H1 (cell line): ENCODE results near the gene RRAS2. TPM values are rescaled to one million over a fixed set of nuclear protein-coding genes. Genes with fewer than 3 reads are reported as not detected.

Experiments used
- CTCF ChIA-PET: fragments of 300-600 bp; sonication (Branson Sonifier 250); formaldehyde crosslinking; loops from one replicate; lab custom pipeline; 2021; ENCODE audit not compliant: partially characterized antibody; lab: Charles Lee
- POLR2A ChIA-PET: fragments of 300-600 bp; sonication (Branson Sonifier 250); formaldehyde crosslinking; loops from one replicate; lab custom pipeline; 2021; ENCODE audit warnings: inconsistent platforms; ENCODE audit not compliant: partially characterized antibody; lab: Charles Lee
- DNase-seq, 2 experiments: peaks; one replicate each; pipeline versions ENCODE4 v3.0.0 to v3.0.0-alpha.2; 2010 to 2022; ENCODE audit warnings: low spot score in 2 of 2, low read depth in 1 of 2, mixed read lengths in 1 of 2
- FAIRE-seq: peaks from 2 replicates; lab custom pipeline; 2011; peaks lifted over from hg19 to GRCh38; lab: Jason Lieb, UNC
- H2AFZ ChIP-seq: 2 replicates; pipeline ENCODE4 v1.8.1; 2012; ENCODE audit warnings: low read length, inconsistent platforms
- H2AK5ac ChIP-seq: 2 replicates; pipeline ENCODE4 v1.6.1; 2013; ENCODE audit warnings: low read depth, low read length
- H2BK120ac ChIP-seq: replicated peaks from 2 replicates; pipeline ENCODE3; 2013; ENCODE audit warnings: low read depth, low read length, inconsistent platforms
- H2BK12ac ChIP-seq: 2 replicates; pipeline ENCODE4 v1.6.1; 2013; ENCODE audit warnings: low read depth, low read length
- H2BK15ac ChIP-seq: 2 replicates; pipeline ENCODE4 v1.6.1; 2013; ENCODE audit warnings: low read length
- H2BK20ac ChIP-seq: 2 replicates; pipeline ENCODE4 v1.6.1; 2013; ENCODE audit warnings: low read length
- H2BK5ac ChIP-seq: 2 replicates; pipeline ENCODE4 v1.6.1; 2013; ENCODE audit warnings: low read depth, low read length
- H3K14ac ChIP-seq: 2 replicates; pipeline ENCODE4 v1.6.1; 2013; ENCODE audit warnings: inconsistent platforms; ENCODE audit not compliant: insufficient read length
- H3K18ac ChIP-seq: 2 replicates; pipeline ENCODE4 v1.6.1; 2013; ENCODE audit warnings: low read length; ENCODE audit errors: extremely low read depth
- H3K23ac ChIP-seq: 2 replicates; pipeline ENCODE4 v1.6.1; 2013; ENCODE audit warnings: inconsistent platforms; ENCODE audit not compliant: insufficient read length
- H3K23me2 ChIP-seq: 2 replicates; pipeline ENCODE4 v1.6.1; 2013; ENCODE audit warnings: low read depth, low read length
- H3K27ac ChIP-seq: 2 replicates; pipeline ENCODE4 v1.6.1; 2011; ENCODE audit warnings: low read depth, low read length, inconsistent platforms
- H3K27me3 ChIP-seq, 4 experiments: replicated peaks in 1 of 4; 1 replicate in 1 of 4; 2 replicates in 3 of 4; pipeline versions ENCODE4 v1.6.1 to v1.8.1; 2011 to 2013; ENCODE audit warnings: low read length in 3 of 4, mild to moderate bottlenecking in 3 of 4, inconsistent platforms in 2 of 4, mixed read lengths in 2 of 4, moderate library complexity in 1 of 4; ENCODE audit not compliant: control insufficient read depth in 3 of 4, insufficient read depth in 3 of 4; ENCODE audit errors: extremely low read depth in 1 of 4
- H3K36me3 ChIP-seq, 4 experiments: 2 replicates each; pipeline versions ENCODE4 v1.6.1 to v1.8.1; 2011 to 2013; ENCODE audit warnings: mild to moderate bottlenecking in 4 of 4, low read length in 3 of 4, moderate library complexity in 2 of 4, control low read depth in 1 of 4, inconsistent platforms in 1 of 4; ENCODE audit not compliant: insufficient read depth in 4 of 4, control insufficient read depth in 2 of 4
- H3K4ac ChIP-seq: replicated peaks from 2 replicates; pipeline ENCODE3; 2013; ENCODE audit warnings: low read length, low read depth, mixed read lengths, inconsistent platforms; ENCODE audit not compliant: insufficient read length
- H3K4me1 ChIP-seq, 4 experiments: replicated peaks in 1 of 4; 1 replicate in 1 of 4; 2 replicates in 3 of 4; pipeline versions ENCODE4 v1.6.1 to v1.8.1; 2011 to 2013; ENCODE audit warnings: low read length in 3 of 4, inconsistent platforms in 2 of 4, mixed read lengths in 1 of 4; ENCODE audit not compliant: insufficient read depth in 4 of 4, control insufficient read depth in 3 of 4
- H3K4me2 ChIP-seq, 2 experiments: 2 replicates each; pipeline versions ENCODE4 v1.6.1 to v1.8.1; 2011 to 2013; ENCODE audit warnings: low read depth in 2 of 2, low read length in 2 of 2, control low read depth in 1 of 2, inconsistent platforms in 1 of 2, mild to moderate bottlenecking in 1 of 2; ENCODE audit not compliant: insufficient read depth in 1 of 2
- H3K4me3 ChIP-seq, 4 experiments: fragments of 200-600, 300-600 bp in 1 of 4; sonication (generic), shearing (Covaris generic), sonication (Bioruptor Twin) in 1 of 4; 2 replicates each; pipeline versions ENCODE4 v1.5.1 to v1.8.1; 2011 to 2016; ENCODE audit warnings: low read length in 4 of 4, low read depth in 3 of 4, control low read depth in 2 of 4, inconsistent platforms in 2 of 4, mild to moderate bottlenecking in 2 of 4, mixed read lengths in 1 of 4, moderate library complexity in 1 of 4; ENCODE audit not compliant: insufficient read depth in 2 of 4; ENCODE audit errors: extremely low read depth in 1 of 4
- H3K56ac ChIP-seq: replicated peaks from 2 replicates; pipeline ENCODE3; 2013; ENCODE audit warnings: low read depth, mild to moderate bottlenecking, mixed read lengths, low read length, inconsistent platforms; ENCODE audit not compliant: insufficient read length
- H3K79me1 ChIP-seq: 2 replicates; pipeline ENCODE4 v1.6.1; 2013; ENCODE audit warnings: low read depth, low read length, control low read depth
- H3K79me2 ChIP-seq, 2 experiments: 2 replicates each; pipeline versions ENCODE4 v1.6.1 to v1.8.1; 2012 to 2013; ENCODE audit warnings: low read length in 2 of 2, mild to moderate bottlenecking in 2 of 2, inconsistent platforms in 1 of 2; ENCODE audit not compliant: insufficient read depth in 2 of 2, control insufficient read depth in 1 of 2
- H3K9ac ChIP-seq, 4 experiments: replicated peaks in 1 of 4; 1 replicate in 1 of 4; 2 replicates in 3 of 4; pipeline versions ENCODE4 v1.6.1 to v1.8.1; 2011 to 2013; ENCODE audit warnings: low read depth in 3 of 4, low read length in 3 of 4, control low read depth in 2 of 4, mild to moderate bottlenecking in 2 of 4, moderate library complexity in 2 of 4, inconsistent platforms in 1 of 4; ENCODE audit errors: extremely low read depth in 1 of 4
- H3K9me3 ChIP-seq, 2 experiments: 2 replicates each; pipeline versions ENCODE4 v1.6.1 to v1.8.1; 2012 to 2013; ENCODE audit warnings: mild to moderate bottlenecking in 2 of 2, moderate library complexity in 2 of 2, control low read depth in 1 of 2, inconsistent platforms in 1 of 2, low read depth in 1 of 2, low read length in 1 of 2, mixed read lengths in 1 of 2; ENCODE audit not compliant: insufficient read depth in 2 of 2
- H4K20me1 ChIP-seq, 2 experiments: replicated peaks in 1 of 2; 2 replicates each; pipeline versions ENCODE3 to v1.8.1; 2011 to 2013; ENCODE audit warnings: inconsistent platforms in 2 of 2, low read length in 2 of 2, mild to moderate bottlenecking in 1 of 2; ENCODE audit not compliant: insufficient read depth in 2 of 2, control insufficient read depth in 1 of 2
- H4K5ac ChIP-seq: 2 replicates; pipeline ENCODE4 v1.6.1; 2013; ENCODE audit warnings: low read length, low read depth, mixed read lengths, inconsistent platforms; ENCODE audit not compliant: insufficient read length
- H4K8ac ChIP-seq: 2 replicates; pipeline ENCODE4 v1.8.0; 2013; ENCODE audit warnings: mild to moderate bottlenecking, moderate library complexity, low read length, inconsistent platforms; ENCODE audit not compliant: insufficient read depth; ENCODE audit errors: extremely low read depth
- H4K91ac ChIP-seq: replicated peaks from 2 replicates; pipeline ENCODE3; 2013; ENCODE audit warnings: low read length, mixed read lengths, inconsistent platforms; ENCODE audit not compliant: insufficient read length
- ASH2L ChIP-seq: fragments of 200-600, 300-600 bp; sonication (generic); IDR thresholded peaks from one replicate; pipeline ENCODE4 v1.7.1; 2017; ENCODE audit warnings: low read length
- BRCA1 ChIP-seq: IDR thresholded peaks from 2 replicates; pipeline ENCODE4 v1.6.1; 2012; ENCODE audit warnings: low read depth, low read length, improper control_type of control experiment
- CEBPB ChIP-seq: IDR thresholded peaks from 2 replicates; pipeline ENCODE4 v1.6.1; 2012; ENCODE audit warnings: low read depth, low read length
- CHD2 ChIP-seq: IDR thresholded peaks from 2 replicates; pipeline ENCODE4 v1.6.1; 2012; ENCODE audit warnings: low read length, improper control_type of control experiment
- EZH2 ChIP-seq: fragments of 200-600 bp; sonication (generic); IDR thresholded peaks from 2 replicates; pipeline ENCODE4 v1.7.1; 2012; ENCODE audit warnings: low read depth, mild to moderate bottlenecking, moderate library complexity, low read length, inconsistent platforms; ENCODE audit not compliant: severe bottlenecking
- GTF2F1 ChIP-seq: IDR thresholded peaks from 2 replicates; pipeline ENCODE4 v1.6.1; 2012; ENCODE audit warnings: low read depth, low read length, improper control_type of control experiment, borderline replicate concordance
- NANOG ChIP-seq: IDR thresholded peaks from 2 replicates; pipeline ENCODE4 v1.6.1; 2011; ENCODE audit warnings: low read length, low read depth, mild to moderate bottlenecking, inconsistent platforms; ENCODE audit not compliant: insufficient read depth, poor library complexity, severe bottlenecking
- POLR2A ChIP-seq, 2 experiments: IDR thresholded peaks; 1 replicate in 1 of 2; 2 replicates in 1 of 2; pipeline ENCODE4 v1.6.1; 2011; ENCODE audit warnings: low read depth in 2 of 2, low read length in 2 of 2, mild to moderate bottlenecking in 2 of 2; ENCODE audit errors: control extremely low read depth in 1 of 2
- SP2 ChIP-seq: IDR thresholded peaks from 2 replicates; pipeline ENCODE4 v1.6.1; 2012; ENCODE audit warnings: mild to moderate bottlenecking, low read length, inconsistent platforms
- TAF1 ChIP-seq: IDR thresholded peaks from 2 replicates; pipeline ENCODE4 v1.6.1; 2011; ENCODE audit warnings: mild to moderate bottlenecking, low read depth, low read length
- TAF7 ChIP-seq: optimal IDR thresholded peaks from 2 replicates; pipeline ENCODE3; 2011; ENCODE audit warnings: low read depth, mild to moderate bottlenecking, inconsistent platforms, low read length, moderate library complexity, borderline replicate concordance
- WGBS, 2 experiments: shearing (Covaris generic) in 1 of 2; methylation state at CpG; one replicate each; pipeline versions ENCODE4 v1.1.6 to v1.1.7; 2013 to 2015; ENCODE audit warnings: low lambda C conversion rate in 2 of 2, mixed read lengths in 2 of 2, inconsistent platforms in 1 of 2, low coverage in 1 of 2, missing lambda C conversion rate in 1 of 2; ENCODE audit not compliant: insufficient replicate concordance in 2 of 2, insufficient coverage in 1 of 2, insufficient read length in 1 of 2; ENCODE audit errors: extremely low coverage in 1 of 2, missing lambda C conversion rate in 1 of 2; 5-methylcytosine and 5-hydroxymethylcytosine counted together
- polyA plus RNA-seq, 7 experiments: library from polyadenylated mRNA; depleted of rRNA in 3 of 7; stranded (reverse) in 5 of 7; unstranded in 2 of 7; fragments of >200 nt in 5 of 7; fragments of 200-250 nt in 2 of 7; gene quantifications; 1 replicate in 5 of 7; 2 replicates in 1 of 7; 4 replicates in 1 of 7; pipeline versions ENCODE4 v1.2.1 to v1.2.3, GENCODE V29; 2011 to 2013; ENCODE audit warnings: missing spikeins in 2 of 7, mixed read lengths in 2 of 7
- total RNA-seq: library from RNA; stranded (reverse); fragmentation: NEBNext Ultra II Directional; extraction: Animal tissue kit (Norgen Biotek cat#: 25700); gene quantifications from 2 replicates; pipeline ENCODE4 v1.2.1, GENCODE V29; 2021
- TF ChIP-seq, protein P1 (sequence below): IDR thresholded peaks from 2 replicates; pipeline ENCODE4 v1.6.1; 2011; ENCODE audit warnings: low read length, improper control_type of control experiment
- TF ChIP-seq, protein P2 (sequence below): IDR thresholded peaks from 2 replicates; pipeline ENCODE4 v1.6.1; 2012; ENCODE audit warnings: inconsistent platforms

RRAS2 gene
- total and polyA plus RNA-seq, 2 of the 8 experiments (the other 6 are each of a cell fraction or from before 2014, with no cell fraction given) = 72.3 to 234 TPM

DNA sequence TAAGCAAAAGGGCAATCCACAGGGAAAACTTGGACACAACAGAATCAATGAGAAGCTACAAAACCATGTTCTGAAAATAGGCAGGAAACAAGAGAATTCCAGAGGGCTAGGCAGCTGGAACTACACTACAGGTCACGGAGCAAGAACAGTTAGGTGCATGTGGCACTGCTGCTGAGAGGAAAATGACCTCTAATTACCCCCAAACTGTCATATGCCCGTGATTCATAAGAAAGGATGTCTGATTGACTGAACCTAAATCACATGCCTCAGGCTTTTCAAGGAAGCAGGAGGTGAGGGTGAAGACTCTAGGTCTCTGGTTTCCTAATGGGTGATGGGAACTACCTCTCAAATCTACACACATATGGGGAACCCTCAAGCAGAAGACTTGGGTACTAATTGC is 17.9 kb upstream of the RRAS2 start:
- Histone ChIP-seq H3K18ac (no peak overlapping the region), H2AK5ac (no peak overlapping the region), H4K5ac (no peak overlapping the region), H3K4me3 (no peak overlapping the region), H3K9ac (no peak overlapping the region), H2BK120ac (no peak overlapping the region), H3K23ac (no peak overlapping the region), H3K23me2 (peaks cover 4% of the 10 kb centered on the region; the same call in 1 of the 2 replicates), H3K4ac (no peak overlapping the region), H3K4me2 (no peak overlapping the region), H2BK15ac (no peak overlapping the region), H3K79me2 (no peaks in the 10 kb centered on the region), H4K91ac (no peak overlapping the region), H4K20me1 (no peaks in the 10 kb centered on the region), H3K4me1 (peaks cover 0 to 7% (median 4%) of the 10 kb centered on the region in 4 experiments; a peak in 4 of 7 replicates), H3K56ac (no peak overlapping the region), H4K8ac (no peak overlapping the region), H3K14ac (no peak overlapping the region), H3K27me3 (peaks cover 0 to 13% (median 0%) of the 10 kb centered on the region in 4 experiments; a peak in 3 of 7 replicates), H3K79me1 (no peaks in the 10 kb centered on the region), H2AFZ (no peak overlapping the region; the same call in 1 of the 2 replicates), H2BK5ac (no peak overlapping the region), H2BK20ac (0 out of 2 replicates have a peak overlapping the region, but pooled peaks have one; percentile 17), H2BK12ac (no peak overlapping the region), H3K9me3 (no peaks in the 10 kb centered on the region), H3K36me3 (no peaks in the 10 kb centered on the region), H3K27ac (no peak overlapping the region)
- no peak for FAIRE-seq
- ChIA-PET POLR2A (no interaction called here), CTCF (interaction anchor here (1.2 to 4.5 kb wide), 8 partner anchors 10 to 76 kb away, joined by 3 to 26 read pairs (median 4); no protein-coding TSS in a partner anchor)
- no peak for DNase-seq
- 93% methylated on average over 2 of the region's 2 CpGs; no CpG with 5 or more reads in 1 of the 2 experiments for WGBS, 2 experiments
- TF ChIP-seq ASH2L = no peak
- no peak for TF ChIP-seq NANOG
- TF ChIP-seq EZH2 = no peak
- TF ChIP-seq TAF7 = no peak
- TF ChIP-seq BRCA1 = no peak
- TF ChIP-seq POLR2A (IDR thresholded peaks at IDR 0.05; ENCODE audit: control extremely low read depth in 1 of 2, low read depth in 2 of 2, low read length in 2 of 2) = no peak
- TF ChIP-seq, protein P1, sequence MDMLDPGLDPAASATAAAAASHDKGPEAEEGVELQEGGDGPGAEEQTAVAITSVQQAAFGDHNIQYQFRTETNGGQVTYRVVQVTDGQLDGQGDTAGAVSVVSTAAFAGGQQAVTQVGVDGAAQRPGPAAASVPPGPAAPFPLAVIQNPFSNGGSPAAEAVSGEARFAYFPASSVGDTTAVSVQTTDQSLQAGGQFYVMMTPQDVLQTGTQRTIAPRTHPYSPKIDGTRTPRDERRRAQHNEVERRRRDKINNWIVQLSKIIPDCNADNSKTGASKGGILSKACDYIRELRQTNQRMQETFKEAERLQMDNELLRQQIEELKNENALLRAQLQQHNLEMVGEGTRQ = no peak
- TF ChIP-seq CEBPB = no peak
- TF ChIP-seq SP2 = no peak
- TF ChIP-seq GTF2F1 = no peak
- TF ChIP-seq, protein P2, sequence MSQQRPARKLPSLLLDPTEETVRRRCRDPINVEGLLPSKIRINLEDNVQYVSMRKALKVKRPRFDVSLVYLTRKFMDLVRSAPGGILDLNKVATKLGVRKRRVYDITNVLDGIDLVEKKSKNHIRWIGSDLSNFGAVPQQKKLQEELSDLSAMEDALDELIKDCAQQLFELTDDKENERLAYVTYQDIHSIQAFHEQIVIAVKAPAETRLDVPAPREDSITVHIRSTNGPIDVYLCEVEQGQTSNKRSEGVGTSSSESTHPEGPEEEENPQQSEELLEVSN = no peak
- no peak for TF ChIP-seq TAF1
- TF ChIP-seq CHD2 = no peak
